GM18505 (cell line): ENCODE data around the gene SMCO4.

Source experiments
- ATAC-seq: cut with Tn5 transposase; IDR thresholded peaks from one replicate; pipeline ENCODE4 v1.9.1; 2021; ENCODE audit not compliant: unreplicated experiment
- POLR2A ChIP-seq: IDR thresholded peaks from 4 replicates; pipeline ENCODE4 v1.6.1; 2011; ENCODE audit warnings: borderline replicate concordance; ENCODE audit not compliant: insufficient read depth, insufficient read length; ENCODE audit errors: extremely low read depth

The SMCO4 gene

GRCh38 chr11:93541884-93542810, 1.0 kb downstream of the SMCO4 start:
- TF ChIP-seq POLR2A, result peak; percentile 16
- peak; percentile 51 for ATAC-seq

DNA sequence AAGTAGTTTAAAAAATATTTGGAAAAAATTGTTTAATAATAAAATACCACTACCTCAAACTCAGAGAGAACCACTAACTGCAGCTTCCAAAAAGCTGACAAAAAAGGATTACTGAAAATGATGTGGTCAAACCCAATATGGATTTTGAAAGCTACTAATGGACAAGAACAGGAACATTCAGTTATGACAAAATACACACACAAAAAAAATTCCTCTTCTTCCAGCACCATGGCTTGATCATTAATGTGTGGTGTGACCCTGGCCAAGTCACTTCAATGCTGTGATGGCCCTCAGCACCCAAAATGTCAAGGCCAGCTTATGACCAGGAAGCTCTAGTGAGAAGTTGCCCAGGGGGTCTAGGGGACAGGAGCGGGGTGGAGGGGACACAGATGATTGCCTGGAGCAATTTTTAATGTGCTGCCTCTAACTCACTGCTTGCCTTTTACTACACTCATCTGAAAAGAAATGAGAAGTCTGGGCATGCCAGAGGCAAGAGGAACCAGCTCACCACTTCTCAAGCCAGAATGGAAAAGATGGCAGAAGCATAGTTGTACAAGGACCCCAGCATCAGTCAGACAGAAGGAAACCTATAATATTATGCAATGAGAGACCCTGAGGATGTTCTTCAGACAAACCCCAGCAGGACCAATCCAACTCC, 2.2 kb downstream of the SMCO4 start:
- no peak for TF ChIP-seq POLR2A
- no peak for ATAC-seq

DNA sequence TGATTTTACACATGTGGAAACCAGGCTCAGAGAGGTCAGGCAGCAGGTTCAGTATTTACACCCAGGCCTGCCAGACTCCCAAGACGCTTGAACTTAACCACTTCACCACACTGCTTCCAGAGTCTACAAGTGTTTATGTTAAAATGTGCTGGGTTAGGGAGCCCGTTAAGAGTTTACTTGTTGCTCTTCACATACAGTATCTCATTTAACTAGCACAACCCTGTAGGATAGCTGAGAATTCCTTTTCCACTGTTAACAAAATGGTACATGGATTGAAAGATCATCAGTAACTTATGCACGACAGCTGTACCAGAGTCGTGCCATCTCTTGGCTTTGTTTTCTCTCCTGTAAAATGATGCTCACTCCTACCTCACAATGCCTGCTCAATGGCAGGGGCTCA, 2.9 kb downstream of the SMCO4 start:
- no peak for TF ChIP-seq POLR2A
- ATAC-seq, result no peak

- TF ChIP-seq POLR2A, result no peak
- ATAC-seq, result no peak
Measured at GRCh38 chr11:93537767-93538261, 5.4 kb downstream of the SMCO4 start.

DNA sequence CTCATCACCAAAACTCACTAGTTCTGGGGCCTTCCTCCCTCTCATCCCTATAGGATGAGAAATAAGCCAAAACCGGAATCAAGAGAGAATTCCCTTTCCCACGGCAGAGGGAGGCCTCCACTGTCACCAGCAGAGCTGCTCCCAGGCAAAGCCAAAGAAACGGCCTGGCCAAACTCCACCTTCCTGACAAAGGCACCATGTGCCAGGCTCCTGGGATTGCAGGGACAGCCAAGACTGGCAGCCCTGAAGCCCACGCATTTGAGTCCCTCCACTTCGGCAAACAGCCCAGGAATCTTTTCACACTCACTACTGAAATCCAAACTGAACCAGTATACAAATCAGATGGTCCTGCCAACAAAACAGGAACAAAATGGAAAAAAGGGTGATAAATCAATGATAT, 6.1 kb downstream of the SMCO4 start:
- no peak for ATAC-seq
- no peak for TF ChIP-seq POLR2A

DNA sequence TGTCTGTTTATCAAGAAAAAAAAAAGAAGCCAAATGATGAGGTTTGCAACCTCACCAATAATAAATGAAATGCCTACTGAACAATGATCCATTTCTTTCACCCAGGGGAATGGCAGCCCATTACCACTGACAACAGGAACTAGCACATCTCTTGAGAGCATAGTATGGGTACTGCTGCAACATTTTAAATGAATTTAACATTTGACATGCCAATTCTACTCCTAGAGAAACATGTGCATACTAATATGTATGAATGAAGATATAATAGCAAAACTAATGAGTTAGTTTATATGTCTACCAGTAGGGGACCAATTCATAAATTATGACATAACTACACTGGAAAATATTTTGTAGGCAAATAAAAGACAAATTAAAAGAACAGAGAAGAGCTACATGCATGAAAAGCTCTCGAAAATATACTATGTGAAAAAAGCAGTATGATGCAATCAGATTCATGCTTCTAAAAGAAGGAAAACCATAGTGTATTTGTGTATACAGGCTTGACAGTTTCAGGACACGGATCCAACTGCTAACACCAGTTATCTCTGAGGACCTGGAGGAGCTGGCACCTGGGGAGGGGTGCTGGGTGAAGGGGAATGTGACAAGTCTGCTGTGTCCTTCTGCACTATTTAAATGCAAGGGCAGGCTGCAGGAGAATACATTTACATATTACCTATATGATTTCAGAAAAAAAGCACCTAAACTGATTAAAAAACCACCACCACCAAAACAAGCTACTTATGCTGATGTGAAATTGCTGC, 6.9 kb downstream of the SMCO4 start:
- no peak for ATAC-seq
- TF ChIP-seq POLR2A, result no peak

- ATAC-seq, result peak; percentile 55
Measured at GRCh38 chr11:93535578-93535977, 7.6 kb downstream of the SMCO4 start.

GRCh38 chr11:93532806-93533205, 10.4 kb downstream of the SMCO4 start:
- no peak for ATAC-seq

DNA sequence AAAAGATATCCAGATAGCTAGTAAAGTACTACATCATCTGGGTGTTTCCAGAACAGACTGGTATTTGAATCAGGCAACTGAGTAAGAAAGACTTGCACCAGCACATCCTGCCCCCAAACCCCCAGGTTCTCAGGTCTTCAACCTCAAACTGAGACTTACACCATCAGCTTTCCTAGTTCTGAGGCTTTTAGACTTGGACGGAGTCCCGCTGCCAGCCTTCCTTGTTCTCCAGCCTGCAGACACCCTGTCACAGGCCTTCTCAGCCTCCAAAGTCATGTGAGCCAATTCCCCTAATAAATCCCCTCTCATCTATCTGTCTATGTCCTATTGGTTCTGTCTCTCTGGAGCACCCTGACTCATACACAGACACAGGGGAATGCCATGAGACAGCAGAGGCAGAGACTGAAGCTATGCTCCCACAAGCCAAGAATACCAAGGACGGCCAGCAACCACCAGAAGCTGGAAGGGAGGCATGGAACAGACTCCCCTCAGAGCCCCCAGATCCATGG, 10.9 kb downstream of the SMCO4 start:
- ATAC-seq, result no peak
- TF ChIP-seq POLR2A, result no peak

More at GRCh38 chr11:93532806-93533205, 10.4 kb downstream of the SMCO4 start:
- no peak for TF ChIP-seq POLR2A

DNA sequence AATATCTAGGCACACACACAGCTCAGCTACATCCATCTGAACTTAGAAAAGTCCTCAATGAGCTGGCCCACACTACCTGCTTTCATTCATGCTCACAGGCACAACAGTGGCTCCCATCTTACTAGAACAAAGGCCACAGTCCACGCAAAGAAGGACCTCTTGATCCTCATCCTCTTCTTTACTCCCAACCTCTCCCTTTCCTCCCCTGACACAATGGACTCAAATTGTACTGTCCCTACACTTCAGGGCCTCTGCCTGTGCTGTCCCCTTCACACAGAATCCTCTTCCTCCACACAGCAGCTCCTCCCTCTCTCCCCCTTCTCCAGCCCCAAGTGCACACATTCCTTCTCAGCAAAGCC, 12.7 kb downstream of the SMCO4 start:
- no peak for ATAC-seq
- TF ChIP-seq POLR2A, result no peak

DNA sequence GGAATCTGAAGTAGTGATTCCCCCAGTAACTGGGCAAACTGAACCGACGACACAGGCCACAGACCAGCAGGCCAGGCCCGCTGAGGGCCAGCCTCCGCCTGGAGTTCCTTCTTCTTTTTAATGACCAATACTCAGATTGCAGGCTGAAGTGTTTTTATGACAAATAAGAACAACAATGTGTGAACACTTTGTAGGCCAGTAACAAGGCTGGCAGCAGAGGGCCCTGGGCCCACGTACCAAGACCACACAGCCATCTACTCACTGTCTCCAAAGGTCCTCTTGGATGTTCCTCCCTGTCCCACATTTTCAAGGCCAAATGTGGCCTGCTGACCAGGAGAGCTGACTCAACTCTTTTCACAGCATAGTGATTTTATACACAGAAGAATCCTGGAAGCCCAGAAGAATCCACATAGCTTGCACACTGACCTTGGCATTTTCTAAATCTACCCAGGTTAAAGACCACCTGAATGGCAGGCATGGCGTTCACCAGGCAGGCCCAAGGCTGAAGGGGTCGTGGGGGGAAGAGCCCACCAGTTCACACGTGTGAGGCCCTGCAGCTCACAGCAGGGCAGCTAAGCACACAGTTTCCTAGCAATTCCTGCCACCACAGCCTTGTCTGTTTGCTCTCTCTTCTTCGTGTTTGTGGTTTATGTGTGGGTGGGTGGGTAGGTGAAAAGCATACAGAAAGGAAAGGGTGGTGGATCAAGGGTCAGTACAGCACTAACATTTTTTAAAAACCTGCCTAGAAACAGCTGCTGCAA, 13.3 kb downstream of the SMCO4 start:
- no peak for TF ChIP-seq POLR2A
- ATAC-seq, result peak; percentile 38

DNA sequence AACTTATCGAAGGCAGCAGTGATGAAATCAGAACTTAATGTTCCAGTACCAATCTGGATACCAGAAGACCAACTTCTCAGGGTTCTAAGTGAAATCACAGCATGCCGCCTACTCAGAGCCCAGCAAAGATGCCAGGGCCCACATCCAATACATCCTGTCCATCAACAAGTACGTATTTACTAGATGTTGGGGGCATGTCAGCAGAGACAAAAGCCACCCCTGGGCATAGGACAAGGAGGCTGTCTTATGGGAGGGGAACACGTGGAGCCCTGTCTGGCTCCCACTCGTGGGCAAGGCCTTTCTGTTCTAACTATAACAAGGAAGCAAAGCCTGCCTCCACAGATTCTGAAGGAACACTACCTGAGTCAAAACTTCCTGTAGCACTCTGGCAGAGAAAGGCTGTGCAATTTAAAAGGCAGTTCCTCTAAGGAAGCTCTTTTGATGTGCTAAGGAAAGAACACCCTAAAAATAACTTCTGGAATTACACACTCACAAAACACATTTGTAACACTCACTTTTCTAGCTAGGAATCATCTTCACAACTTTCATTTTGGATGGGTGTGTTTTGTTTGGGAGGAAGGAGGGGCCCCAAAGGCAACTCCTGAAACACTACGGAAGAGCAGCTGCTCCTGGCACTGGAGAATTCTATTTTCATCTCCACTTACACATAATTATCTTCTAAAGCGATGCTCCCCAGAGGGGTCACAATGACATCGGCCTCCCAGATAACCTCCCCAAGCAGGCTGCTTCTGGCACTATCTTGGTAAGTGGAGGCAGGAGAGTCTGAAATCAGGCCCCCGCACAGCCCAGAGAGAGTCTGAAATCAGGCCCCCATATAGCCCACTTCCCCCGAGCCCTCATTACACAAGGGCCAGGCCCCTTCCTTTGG, 14.2 kb downstream of the SMCO4 start:
- no peak for ATAC-seq
- TF ChIP-seq POLR2A, result no peak

DNA sequence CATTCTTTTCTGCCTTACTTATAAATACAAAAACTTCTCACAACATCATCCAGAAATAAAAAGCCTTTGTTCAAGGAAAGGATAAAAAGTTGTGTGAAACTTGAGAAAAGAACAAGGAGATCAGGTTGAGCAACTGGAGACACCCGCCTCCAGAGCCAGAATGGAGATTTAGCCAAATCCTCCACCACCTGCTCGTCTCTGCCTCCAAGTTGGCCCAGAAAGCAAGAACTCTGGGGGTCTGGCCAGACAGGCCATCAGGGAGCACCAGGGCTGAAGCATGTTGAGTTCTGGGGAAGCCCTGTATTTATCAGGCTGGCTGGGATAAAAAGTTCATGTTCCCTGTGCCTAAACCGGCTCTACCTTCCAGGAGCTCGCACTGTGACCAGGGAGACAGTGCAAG, 14.9 kb downstream of the SMCO4 start:
- no peak for ATAC-seq
- TF ChIP-seq POLR2A, result no peak
